Suprapubic skin (tissue), 3 donors: ENCODE data around the gene TMEM91.

Experiments
- CTCF ChIP-seq, 2 donors: fragments of 200-600 bp in 1 of 2; fragments of 450-650 bp in 1 of 2; sonication (generic) in 1 of 2; IDR thresholded peaks; one replicate each; pipeline ENCODE4 v1.5.1; 2016 to 2019; ENCODE audit warnings: antibody characterized with exemption in 2 of 2, mild to moderate bottlenecking in 1 of 2, moderate library complexity in 1 of 2
- EP300 ChIP-seq: sonication (generic); formaldehyde crosslinking; IDR thresholded peaks from one replicate; pipeline ENCODE4 v1.6.1; 2017; ENCODE audit warnings: antibody characterized with exemption

DNA sequence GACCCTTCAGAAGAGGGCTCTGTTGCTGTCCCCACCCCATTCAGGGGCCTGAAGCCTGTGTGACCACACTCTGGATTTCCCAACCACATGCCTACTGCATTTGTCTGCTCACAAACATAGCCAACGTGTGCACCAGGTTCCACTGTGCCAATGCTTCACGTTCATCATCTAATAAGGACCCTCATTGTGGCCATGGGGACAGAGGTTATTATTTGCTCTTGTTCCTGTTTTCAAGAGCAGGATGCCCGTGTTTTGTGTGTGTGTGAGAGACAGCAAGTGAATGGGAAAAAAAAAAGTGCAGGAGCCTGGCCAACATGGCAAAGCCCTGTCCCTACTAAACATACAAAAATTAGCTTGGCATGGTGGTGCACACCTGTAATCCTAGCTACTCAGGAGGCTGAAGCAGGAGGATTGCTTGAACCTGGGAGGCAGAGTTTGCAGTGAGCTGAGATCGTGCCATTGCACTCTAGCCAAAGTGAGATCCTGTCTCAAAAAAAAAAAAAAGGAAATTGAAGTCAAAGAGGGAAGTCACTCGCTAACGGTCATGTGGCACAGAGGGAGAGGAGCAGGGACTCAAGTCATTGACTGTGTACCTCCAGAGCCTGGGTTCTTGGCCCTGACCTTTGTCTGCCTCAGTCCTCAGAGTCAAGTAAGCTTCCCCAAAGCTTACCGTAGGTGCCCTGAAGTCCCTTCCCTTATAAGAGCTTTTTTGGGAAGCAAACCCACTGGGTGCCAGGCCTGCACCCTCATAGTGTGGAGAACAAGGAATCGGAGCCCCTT lies 44.0 kb downstream of the TMEM91 start:
- TF ChIP-seq CTCF (IDR thresholded peaks at IDR 0.05) (no peak), EP300 (no peak)
